GM19193 (cell line): ENCODE data around the gene NFIB.

Experiments used
- POLR2A ChIP-seq: IDR thresholded peaks from 4 replicates; pipeline ENCODE4 v1.6.1; 2011; ENCODE audit not compliant: insufficient read depth, insufficient read length; ENCODE audit errors: extremely low read depth

NFIB gene

DNA sequence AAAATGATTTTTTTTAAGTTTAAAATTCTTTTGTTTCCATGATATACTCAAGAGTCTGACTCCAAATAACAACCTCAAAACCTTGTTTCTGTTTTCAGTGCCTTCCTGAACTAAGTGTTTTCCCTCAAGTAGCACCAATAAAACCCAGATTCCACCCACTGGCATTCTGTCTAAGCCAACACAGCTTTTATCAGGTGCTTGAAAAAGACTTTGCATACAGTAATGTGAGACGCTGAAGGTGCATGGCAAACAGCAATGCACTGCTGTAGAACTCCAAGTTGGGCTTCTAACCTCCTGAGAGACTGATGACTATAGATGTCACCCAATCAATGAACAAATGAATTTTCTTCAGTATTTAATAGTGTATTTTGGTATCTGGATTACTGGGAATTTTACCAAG lies 95.7 kb downstream of the NFIB start:
- no peak for TF ChIP-seq POLR2A

DNA sequence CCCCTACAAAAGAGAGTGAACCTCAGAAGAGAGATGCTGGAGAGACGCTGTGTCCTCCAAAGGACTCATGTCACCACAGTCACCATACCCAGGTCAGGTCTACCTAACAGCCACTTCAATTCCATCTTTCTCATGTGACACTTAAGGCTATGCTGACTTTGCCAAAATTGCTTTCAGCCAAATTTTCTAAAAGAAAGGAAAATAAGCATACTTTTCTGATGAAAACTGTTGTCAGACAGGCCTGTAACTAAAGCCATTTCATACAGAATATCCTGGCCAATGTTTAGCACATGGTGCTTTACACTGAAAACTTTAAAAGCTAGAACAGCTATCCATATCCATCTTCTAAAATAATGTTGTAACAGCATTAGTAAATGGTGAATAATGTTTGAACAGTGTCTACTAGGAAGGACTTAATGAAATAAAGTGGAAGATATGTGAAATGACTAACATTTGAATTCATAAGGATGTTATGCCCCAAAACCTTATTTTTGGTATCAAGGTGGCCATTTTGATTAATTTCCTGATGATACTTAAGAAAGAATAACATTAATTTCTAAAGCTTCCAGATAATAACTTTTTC lies 97.2 kb downstream of the NFIB start:
- TF ChIP-seq POLR2A, result no peak

DNA sequence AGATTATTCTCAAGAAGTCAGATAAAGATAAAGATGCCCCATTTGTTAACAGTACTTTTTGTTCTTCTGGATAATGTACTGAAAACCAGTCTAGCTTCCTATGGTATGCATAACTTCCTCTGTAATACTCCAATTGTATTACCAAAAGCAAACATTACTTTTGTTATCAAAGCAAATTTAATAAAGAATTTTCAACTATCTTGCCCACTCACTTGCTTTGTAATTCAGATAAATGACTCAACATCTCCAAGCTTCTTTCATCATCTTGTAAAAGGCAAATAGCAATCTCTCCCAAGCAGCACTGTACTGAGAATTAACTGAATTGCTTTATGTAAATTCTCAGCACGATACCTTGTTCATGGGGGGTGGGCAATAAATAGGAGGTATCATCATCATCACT lies 98.3 kb downstream of the NFIB start:
- no peak for TF ChIP-seq POLR2A

DNA sequence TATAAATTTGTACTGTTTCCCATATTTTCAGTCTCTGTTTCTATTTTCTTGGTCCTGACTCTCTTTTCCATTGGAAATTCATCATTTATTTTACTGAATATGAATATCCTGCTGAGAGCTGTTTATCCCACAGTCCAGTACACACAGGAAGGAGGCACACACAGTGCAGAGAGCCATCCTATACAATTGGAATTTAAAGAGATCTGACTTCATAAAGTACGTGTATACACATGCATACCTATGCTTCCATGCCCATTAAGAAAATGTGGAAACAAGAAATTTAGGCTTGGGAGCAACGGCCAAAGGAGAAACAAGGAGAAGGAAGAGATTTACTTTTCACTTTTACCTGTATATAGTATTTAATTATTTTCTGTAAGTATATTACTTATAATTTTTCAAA lies 99.2 kb downstream of the NFIB start:
- TF ChIP-seq POLR2A, result no peak

DNA sequence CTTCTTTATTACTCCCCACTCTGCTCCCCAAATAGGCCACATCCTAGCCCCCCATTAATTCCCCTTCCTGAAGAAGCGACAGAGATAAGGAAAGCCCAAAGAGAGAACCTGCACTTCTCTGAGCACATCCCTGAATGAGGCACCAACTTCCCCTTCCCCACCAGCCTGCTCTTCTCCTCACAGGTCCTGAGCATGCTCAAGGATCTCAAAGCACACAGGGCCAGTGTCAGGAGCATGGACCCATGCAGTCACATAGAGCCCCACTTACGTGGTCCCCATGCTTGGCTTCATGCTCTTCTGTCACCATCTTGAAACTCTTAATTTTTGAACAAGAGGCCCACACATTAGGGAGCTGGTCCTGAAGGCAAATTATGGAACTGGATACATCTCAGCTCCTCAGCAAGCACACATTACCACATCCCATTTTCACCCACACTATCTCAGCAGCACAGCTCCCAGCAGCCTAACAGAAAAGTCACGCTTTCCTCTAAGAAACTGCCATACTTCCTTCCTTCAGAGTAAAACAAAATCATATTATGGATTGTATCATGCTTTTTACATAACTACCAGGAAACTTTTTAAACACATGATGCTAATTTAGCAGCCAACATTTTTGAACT lies 99.8 kb downstream of the NFIB start:
- no peak for TF ChIP-seq POLR2A

DNA sequence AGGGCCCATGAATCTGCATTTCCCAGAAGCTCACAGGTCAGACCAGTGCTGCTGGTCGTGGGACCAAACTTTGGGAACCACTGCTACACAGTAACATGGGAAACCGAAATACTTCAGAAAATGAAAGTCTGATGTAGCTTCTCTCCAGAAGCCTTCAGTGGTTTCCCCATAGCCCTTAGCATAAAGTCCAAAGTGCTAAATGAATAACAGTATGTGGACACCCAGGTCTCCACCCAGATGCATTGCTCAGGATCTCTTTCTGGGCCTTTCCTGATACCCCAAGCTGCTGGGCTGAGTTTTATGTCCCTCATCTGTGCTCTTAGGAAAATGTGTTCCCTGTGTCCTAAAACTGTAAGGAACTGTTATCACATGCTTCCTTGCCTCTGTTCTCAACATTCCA lies 100.4 kb downstream of the NFIB start:
- TF ChIP-seq POLR2A, result no peak

DNA sequence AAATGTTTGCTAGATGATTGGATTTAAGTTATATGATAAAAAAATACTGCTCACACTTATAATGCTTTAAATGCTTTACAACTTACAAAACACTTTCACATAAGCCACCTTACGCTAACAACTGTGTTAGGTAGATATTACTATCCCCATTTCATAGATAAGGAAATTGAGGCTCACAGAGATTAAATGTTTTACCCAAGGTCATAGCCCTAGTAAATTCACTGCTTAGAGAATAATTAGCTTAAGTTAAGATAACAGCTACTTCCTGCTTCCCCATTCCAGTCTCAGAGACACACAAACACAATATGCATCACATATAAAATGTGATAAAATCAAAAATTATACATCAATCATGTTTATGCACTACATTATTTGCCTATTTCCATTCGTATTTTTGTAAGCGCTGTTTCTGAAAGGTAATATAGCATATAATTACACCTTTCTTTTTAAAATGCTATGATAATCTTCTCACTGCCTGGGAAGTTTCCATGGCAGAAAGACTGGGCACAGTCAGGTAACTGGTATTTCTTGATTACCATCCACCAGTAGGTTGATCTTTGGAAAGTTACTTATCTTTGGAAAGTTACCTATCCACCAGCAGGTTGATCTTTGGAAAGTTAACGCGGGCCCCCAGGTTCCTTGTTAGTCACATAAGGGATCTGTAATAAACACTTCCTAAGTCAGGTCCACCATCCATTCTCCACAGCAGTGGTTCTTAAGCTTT lies 101.1 kb downstream of the NFIB start:
- no peak for TF ChIP-seq POLR2A

DNA sequence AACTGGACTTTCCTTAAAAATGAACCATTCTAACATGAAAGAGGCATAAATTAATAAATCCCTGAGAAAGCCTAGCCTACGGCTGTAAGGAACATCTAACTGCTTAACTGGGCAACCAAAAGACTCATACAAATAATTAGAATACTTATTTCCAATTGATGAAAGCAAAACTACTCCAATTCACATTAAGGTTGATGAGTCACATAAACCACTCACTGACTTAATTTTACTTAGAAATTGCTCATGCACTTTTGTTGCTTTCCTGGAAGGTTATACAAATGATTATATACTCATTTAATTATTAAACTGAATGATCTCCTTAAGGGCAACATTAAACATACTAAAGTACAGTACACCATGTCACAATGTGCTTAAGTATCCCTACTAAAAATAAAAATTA lies 101.9 kb downstream of the NFIB start:
- TF ChIP-seq POLR2A, result no peak

DNA sequence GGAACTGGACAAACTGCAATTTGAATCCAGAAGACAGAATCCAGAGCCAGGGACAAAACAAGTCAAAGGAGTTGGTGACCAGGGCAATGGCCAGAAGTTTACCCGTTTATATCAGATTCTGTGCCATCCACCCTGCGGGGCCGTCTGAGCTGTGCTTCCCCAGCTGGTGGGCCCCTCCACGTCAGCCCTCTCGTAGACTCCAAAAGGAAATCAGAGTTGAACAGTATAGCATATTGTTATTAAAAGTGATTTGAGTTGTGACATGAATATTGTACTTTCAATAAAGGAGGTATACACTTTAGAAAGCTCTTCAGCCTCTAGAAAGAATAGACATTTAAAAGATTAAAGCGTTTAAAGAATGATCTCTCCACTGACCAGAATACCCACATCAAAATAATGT lies 102.4 kb downstream of the NFIB start:
- no peak for TF ChIP-seq POLR2A

DNA sequence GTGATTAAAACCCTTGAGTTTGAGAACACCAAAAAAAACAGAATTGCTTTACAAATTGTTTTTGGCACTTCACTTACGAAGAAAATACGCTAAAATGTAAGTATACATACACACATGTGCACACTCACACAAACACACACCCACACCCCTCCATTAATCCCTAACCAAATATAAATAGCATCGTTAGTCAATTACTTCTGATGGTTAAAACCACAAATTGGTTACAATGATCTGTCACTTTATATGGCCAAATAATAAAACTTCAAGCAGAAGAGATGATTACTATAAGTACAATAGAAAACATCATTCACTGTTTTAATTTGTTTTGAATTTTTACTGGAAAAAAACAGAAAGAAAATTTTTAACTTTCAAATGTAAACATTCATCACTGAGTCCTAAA lies 103.5 kb downstream of the NFIB start:
- TF ChIP-seq POLR2A, result no peak

DNA sequence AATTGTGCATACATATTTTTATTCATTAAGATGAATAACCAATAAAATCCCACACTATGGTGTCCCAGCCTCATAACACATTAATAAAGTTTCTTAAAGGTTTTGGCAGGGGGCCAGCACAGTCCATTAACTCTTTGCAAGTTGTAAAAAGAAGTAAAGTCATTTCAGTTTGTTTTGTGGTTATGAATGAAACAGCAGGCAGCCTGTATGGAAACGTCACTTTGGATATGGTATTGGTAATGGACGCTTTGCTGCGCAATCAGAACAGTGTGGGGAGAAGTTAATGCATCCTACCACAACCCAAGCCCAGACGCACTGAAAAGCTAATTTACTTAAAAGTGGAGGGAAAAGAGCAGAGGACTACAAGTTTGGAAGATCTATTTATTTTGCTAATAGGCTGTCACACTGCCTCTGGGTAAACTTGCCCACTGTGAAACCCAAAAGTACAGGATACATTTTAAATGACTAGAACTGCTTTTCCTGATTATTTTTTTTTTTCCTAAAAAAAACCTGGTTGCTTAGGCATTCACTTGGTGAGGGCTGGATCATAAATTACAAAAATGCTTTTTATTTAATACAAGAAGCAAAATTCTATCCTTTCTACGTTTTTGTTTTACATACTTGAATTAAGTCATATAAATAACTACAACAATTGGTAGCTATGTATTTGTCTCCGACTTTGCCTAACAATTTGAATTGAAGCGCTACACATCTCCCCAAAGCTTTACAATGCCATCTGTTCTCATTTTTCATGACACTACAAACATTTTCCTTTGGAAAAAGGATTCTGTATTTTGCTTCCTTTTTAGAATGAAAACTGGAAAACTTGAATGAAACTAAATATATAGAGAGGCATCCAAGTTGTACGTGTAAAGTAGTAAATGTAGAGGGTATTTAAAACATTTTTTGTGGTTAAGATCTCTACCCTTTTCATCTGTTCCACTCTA lies 104.3 kb downstream of the NFIB start:
- no peak for TF ChIP-seq POLR2A

DNA sequence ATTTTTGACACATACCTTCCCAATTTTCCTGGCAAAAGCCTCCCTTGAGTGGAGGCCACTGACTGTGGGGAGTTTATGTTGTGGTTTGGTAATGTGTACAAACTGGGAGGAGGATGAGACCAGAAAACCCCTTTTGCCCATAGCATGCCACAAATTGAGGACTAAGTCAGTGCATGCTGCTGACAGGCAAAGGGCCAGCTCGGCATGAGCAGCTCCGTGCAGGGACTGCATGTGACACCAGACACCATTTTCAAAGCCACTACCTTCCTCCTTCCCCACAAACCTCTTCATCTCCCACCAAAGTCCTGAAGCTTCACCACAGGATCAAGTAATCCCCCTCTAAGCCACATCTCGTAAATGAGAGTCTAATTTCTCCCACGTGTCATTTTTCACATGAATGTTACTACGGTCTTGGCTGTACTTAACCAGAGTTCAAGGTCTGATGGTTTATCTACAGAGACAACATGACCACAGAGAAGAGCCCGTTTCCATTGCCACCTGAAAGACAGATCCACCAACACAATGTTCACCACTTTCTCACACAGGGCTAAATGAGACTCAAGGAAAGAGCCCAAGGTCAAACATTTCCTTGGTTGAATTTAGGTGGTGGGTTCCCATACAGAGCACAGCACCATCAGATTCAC lies 106.5 kb downstream of the NFIB start:
- TF ChIP-seq POLR2A, result no peak

DNA sequence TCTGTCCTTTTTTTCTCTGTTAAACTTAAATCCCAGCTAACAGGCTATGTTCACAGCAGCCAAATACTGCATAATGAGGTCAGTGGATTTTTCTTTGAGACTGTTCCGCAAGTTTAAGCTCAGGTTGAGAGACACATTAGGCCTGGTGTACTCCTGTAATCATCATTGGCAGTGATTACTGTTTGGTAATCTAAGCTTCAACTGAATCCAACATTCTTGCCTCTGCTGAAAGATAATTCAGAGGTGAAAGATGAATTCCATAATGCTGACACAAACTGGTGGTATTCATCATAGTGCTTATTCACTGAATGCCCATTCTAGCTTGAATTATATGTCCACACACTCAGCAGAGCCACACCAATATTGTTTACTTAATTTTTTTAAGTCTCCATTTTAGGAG lies 108.5 kb downstream of the NFIB start:
- TF ChIP-seq POLR2A, result no peak

DNA sequence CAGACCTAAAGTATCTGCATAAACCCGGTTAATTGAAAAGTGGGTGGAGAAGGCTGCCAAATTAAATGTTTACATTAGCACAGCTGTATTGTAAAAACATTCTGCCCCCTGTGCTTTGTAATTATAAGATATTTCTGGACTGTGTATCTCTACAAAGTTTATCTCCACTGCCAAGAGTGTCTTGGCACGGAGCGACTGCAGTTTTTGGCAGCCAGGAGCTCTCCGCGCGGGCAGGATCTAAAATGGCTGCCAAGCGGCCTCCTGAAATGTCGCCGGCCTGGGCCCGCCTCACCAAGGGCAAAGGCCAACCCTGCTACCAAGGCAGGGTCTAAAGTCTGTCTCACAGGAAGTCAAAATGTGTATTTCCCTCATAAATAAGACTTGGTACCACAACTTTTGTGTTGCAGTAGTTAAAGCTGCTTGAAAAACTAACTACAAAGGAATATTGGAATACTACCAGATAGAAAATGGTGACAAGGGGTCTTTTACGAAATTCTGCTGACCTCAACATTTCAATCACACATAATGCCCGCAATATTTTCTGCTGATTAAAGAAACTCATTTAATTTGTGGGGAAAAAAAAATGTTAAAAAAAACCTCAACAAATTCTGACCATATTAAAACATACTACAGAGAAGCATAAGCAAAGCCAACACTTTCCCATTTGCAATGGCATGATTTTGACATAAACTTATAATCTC lies 110.4 kb downstream of the NFIB start:
- TF ChIP-seq POLR2A, result no peak

DNA sequence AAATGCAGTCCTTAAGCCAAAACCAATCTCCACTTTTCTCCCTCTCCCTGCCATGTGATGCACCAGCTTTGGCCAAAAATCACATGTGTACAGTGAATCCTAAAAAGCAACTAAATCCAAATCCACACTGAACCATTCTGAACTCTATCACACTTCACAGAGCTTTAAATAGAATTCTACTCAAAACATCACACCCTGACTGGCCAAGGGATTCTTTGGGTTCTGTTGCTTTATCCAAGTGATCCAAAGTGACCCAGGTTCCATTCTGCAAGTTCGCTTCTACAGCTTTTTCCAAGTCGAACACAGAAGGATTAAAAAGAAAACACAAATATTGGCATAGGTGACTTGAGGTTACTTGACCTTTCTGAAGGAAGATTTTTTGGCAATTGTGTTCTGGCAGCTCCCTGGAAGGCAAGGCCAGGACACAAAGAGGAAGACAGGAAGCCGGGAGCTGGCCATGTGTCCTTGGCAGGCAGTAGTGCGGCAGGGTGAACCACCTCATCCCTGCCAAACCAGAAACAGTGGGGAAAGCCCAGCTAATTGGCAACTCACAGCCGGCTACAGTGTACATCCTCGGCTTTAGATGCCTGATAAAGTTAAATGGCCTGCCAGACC lies 115.0 kb downstream of the NFIB start:
- TF ChIP-seq POLR2A, result no peak
